GM23338 (cell line): ENCODE results near the gene PSTK. TPM values are rescaled to one million over a fixed set of nuclear protein-coding genes. Genes with fewer than 3 reads are reported as not detected.

ENCODE experiments used
- ATAC-seq: fragments of 200-7000 bp; cut with Tn5 transposase; 3 replicates; pipeline ENCODE4 v1.9.1; 2020
- DNase-seq: peaks from one replicate; pipeline ENCODE4 v3.0.0-alpha.2; 2015; ENCODE audit warnings: low spot score
- H2AFZ ChIP-seq: fragments of 200-600 bp; sonication (generic); 2 replicates; pipeline ENCODE4 v1.8.0; 2016; ENCODE audit warnings: antibody characterized with exemption, mild to moderate bottlenecking, moderate library complexity
- H3F3A ChIP-seq: fragments of 200-600 bp; sonication (generic); replicated peaks from 2 replicates; pipeline ENCODE4 v1.8.0; 2017; ENCODE audit warnings: antibody characterized with exemption, mixed run types, low read depth
- H3K27ac ChIP-seq: fragments of 200-600 bp; sonication (generic); 2 replicates; pipeline ENCODE4 v1.6.1; 2016; ENCODE audit warnings: low read depth
- H3K27me3 ChIP-seq: fragments of 200-600 bp; sonication (generic); 2 replicates; pipeline ENCODE4 v1.8.0; 2016; ENCODE audit warnings: mild to moderate bottlenecking, mixed run types, moderate library complexity; ENCODE audit not compliant: insufficient read depth
- H3K36me3 ChIP-seq: fragments of 200-600 bp; sonication (generic); 2 replicates; pipeline ENCODE4 v1.8.0; 2016; ENCODE audit warnings: mild to moderate bottlenecking; ENCODE audit not compliant: insufficient read depth
- H3K4me1 ChIP-seq: fragments of 200-600 bp; sonication (generic); 2 replicates; pipeline ENCODE4 v1.8.0; 2016; ENCODE audit warnings: mild to moderate bottlenecking, moderate library complexity; ENCODE audit not compliant: insufficient read depth
- H3K4me2 ChIP-seq: fragments of 200-600 bp; sonication (generic); 2 replicates; pipeline ENCODE4 v1.7.1; 2017; ENCODE audit warnings: mixed run types
- H3K4me3 ChIP-seq: fragments of 200-600 bp; sonication (generic); 2 replicates; pipeline ENCODE4 v1.6.1; 2016; ENCODE audit warnings: mixed run types
- H3K79me2 ChIP-seq: fragments of 200-600 bp; sonication (generic); replicated peaks from 2 replicates; pipeline ENCODE4 v1.8.0; 2017; ENCODE audit warnings: mild to moderate bottlenecking; ENCODE audit not compliant: insufficient read depth
- H3K9me2 ChIP-seq: fragments of 200-600 bp; sonication (generic); 2 replicates; pipeline ENCODE4 v1.8.0; 2017; ENCODE audit not compliant: insufficient read depth
- H4K20me1 ChIP-seq: fragments of 200-600 bp; sonication (generic); replicated peaks from 2 replicates; pipeline ENCODE4 v1.8.0; 2017; ENCODE audit warnings: mild to moderate bottlenecking; ENCODE audit not compliant: insufficient read depth
- H3K27ac Mint-ChIP-seq: 2 replicates; pipeline ENCODE4 v1.8.0; 2020; ENCODE audit warnings: inconsistent platforms, mild to moderate bottlenecking, moderate library complexity, mixed read lengths
- H3K27me3 Mint-ChIP-seq: 3 replicates; pipeline ENCODE4 v1.8.0; 2022; ENCODE audit warnings: low read depth, mild to moderate bottlenecking, moderate library complexity, mixed read lengths, inconsistent platforms; ENCODE audit not compliant: insufficient read depth, poor library complexity
- H3K36me3 Mint-ChIP-seq: 3 replicates; pipeline ENCODE4 v1.8.0; 2021; ENCODE audit warnings: low read depth, mild to moderate bottlenecking, inconsistent platforms, moderate library complexity, mixed read lengths
- H3K4me1 Mint-ChIP-seq: 3 replicates; pipeline ENCODE4 v1.8.0; 2020; ENCODE audit warnings: mild to moderate bottlenecking, inconsistent platforms, mixed read lengths
- H3K4me3 Mint-ChIP-seq: 3 replicates; pipeline ENCODE4 v1.8.0; 2021; ENCODE audit warnings: moderate library complexity, mild to moderate bottlenecking, inconsistent platforms, mixed read lengths
- H3K9me3 Mint-ChIP-seq: 3 replicates; pipeline ENCODE4 v1.8.0; 2020; ENCODE audit warnings: moderate library complexity, mild to moderate bottlenecking, inconsistent platforms, mixed read lengths
- EZH2 ChIP-seq: fragments of 200-600 bp; sonication (generic); IDR thresholded peaks from one replicate; pipeline ENCODE4 v1.8.0; 2017; ENCODE audit warnings: antibody characterized with exemption, mild to moderate bottlenecking, low read depth; ENCODE audit not compliant: unreplicated experiment
- EZH2phosphoT487 ChIP-seq: fragments of 200-600 bp; sonication (generic); IDR thresholded peaks from one replicate; pipeline ENCODE4 v1.8.1; 2018; ENCODE audit warnings: antibody characterized with exemption; ENCODE audit not compliant: unreplicated experiment
- JUNB ChIP-seq: IDR thresholded peaks from one replicate; pipeline ENCODE4 v1.6.1; 2016; ENCODE audit warnings: antibody characterized with exemption; ENCODE audit not compliant: unreplicated experiment
- NANOG ChIP-seq: IDR thresholded peaks from 2 replicates; pipeline ENCODE4 v1.6.1; 2016; ENCODE audit warnings: antibody characterized with exemption, borderline replicate concordance
- POLR2AphosphoS5 ChIP-seq: IDR thresholded peaks from 2 replicates; pipeline ENCODE4 v1.6.1; 2016; ENCODE audit warnings: antibody characterized with exemption, low read depth
- STAT1 ChIP-seq: IDR thresholded peaks from one replicate; pipeline ENCODE4 v1.6.1; 2016; ENCODE audit warnings: antibody characterized with exemption; ENCODE audit not compliant: unreplicated experiment
- ZNF114 ChIP-seq: fragments of 250-450 bp; sonication (Bioruptor Pico); IDR thresholded peaks from 2 replicates; pipeline ENCODE4 v1.5.0; 2020; ENCODE audit warnings: mild to moderate bottlenecking, moderate library complexity
- ZNF331 ChIP-seq: fragments of 250-450 bp; sonication (Bioruptor Pico); IDR thresholded peaks from 2 replicates; pipeline ENCODE4 v1.5.0; 2020; ENCODE audit warnings: low read depth, mild to moderate bottlenecking, moderate library complexity
- polyA plus RNA-seq: library from polyadenylated mRNA; unstranded; fragments of >200 nt; fragmentation: Nextera tagmentation; extraction: Ambion mirVana; gene quantifications from 2 replicates; pipeline ENCODE4 v1.2.1, GENCODE V29; 2016
- total RNA-seq: library from RNA; depleted of rRNA; stranded (reverse); fragments of >200 nt; shearing (Covaris generic); gene quantifications from 2 replicates; pipeline ENCODE4 v1.2.3, GENCODE V29; 2014
- TF ChIP-seq, protein P1 (sequence below): IDR thresholded peaks from 2 replicates; pipeline ENCODE4 v1.6.1; 2016; ENCODE audit warnings: antibody characterized with exemption
- TF ChIP-seq, protein P2 (sequence below): IDR thresholded peaks from one replicate; pipeline ENCODE4 v1.6.1; 2018; ENCODE audit warnings: antibody characterized with exemption; ENCODE audit not compliant: unreplicated experiment
- TF ChIP-seq, protein P3 (sequence below), 2 experiments: fragments of 200-600 bp in 1 of 2; sonication (generic) in 1 of 2; conservative IDR thresholded peaks; 2 replicates each; pipeline versions ENCODE4 v1.5.1 to v1.6.1; 2016 to 2017; ENCODE audit warnings: antibody characterized with exemption in 2 of 2, low read depth in 2 of 2, mild to moderate bottlenecking in 2 of 2, moderate library complexity in 1 of 2
- TF ChIP-seq, protein P4 (sequence below): fragments of 250-450 bp; sonication (Bioruptor Pico); IDR thresholded peaks from 2 replicates; pipeline ENCODE4 v1.5.0; 2020; ENCODE audit warnings: mild to moderate bottlenecking, moderate library complexity

The PSTK gene
- total and polyA plus RNA-seq, 2 experiments from 2014 or later: 2.3 to 9.3 TPM

DNA sequence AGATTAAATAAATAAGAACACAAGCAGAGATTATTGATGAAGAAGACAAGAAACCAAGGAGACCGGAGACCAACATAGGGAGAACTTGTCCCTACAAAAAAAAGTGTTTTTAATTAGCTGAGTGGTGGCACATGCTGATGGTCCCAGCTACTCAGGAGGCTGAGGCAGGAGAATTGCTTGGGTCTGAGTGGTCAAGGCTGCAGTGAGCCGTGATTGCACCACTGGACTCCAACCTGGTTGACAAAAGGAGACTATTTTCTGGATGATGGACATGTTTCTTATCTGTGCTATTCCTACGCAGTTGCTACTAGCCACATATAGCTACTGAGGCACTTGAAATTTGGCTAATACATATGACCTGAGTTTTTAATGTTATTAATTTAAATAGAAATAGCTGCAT is 18.7 kb downstream of the PSTK start (continued):
- TF ChIP-seq, protein P1, sequence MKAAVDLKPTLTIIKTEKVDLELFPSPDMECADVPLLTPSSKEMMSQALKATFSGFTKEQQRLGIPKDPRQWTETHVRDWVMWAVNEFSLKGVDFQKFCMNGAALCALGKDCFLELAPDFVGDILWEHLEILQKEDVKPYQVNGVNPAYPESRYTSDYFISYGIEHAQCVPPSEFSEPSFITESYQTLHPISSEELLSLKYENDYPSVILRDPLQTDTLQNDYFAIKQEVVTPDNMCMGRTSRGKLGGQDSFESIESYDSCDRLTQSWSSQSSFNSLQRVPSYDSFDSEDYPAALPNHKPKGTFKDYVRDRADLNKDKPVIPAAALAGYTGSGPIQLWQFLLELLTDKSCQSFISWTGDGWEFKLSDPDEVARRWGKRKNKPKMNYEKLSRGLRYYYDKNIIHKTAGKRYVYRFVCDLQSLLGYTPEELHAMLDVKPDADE: no peak
- TF ChIP-seq ZNF114 (CRISPR knock-in tag) (no peak), EZH2phosphoT487 (no peak), POLR2AphosphoS5 (no peak)

DNA sequence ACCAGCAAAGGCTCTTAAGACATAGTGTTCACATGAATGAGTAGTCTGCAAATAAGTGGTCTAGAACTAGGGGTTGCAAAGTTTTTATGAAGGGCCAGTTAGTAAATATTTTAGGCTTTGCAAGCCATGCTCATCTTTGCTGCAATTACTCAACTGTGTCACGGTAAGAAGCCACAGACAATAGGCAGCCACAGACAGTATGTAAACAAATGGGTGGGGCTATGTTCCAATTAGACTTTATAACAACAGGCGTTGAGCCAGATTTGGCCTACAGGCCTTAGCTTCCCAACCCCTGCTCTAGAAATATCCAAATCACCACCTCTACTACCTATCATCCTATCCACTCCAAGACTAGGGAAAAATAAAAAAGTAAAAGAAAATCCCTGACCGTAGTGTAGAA is 19.1 kb downstream of the PSTK start:
- Histone ChIP-seq H3K4me2 (no peak overlapping the region), H3K36me3 (no peaks in the 10 kb centered on the region), H3K4me1 (no peaks in the 10 kb centered on the region), H3F3A (no peaks in the 10 kb centered on the region), H3K4me3 (no peak overlapping the region), H3K27me3 (no peaks in the 10 kb centered on the region), H4K20me1 (peaks cover 28% of the 10 kb centered on the region), H2AFZ (no peak overlapping the region), H3K79me2 (peaks cover 55% of the 10 kb centered on the region), H3K9me2 (no peaks in the 10 kb centered on the region), H3K27ac (no peak overlapping the region)
- no peaks in the 10 kb centered on the region for H3K9me3 Mint-ChIP-seq
- H3K4me1 Mint-ChIP-seq: peaks cover 9% of the 10 kb centered on the region; the same call in 2 of the 3 replicates
- H3K36me3 Mint-ChIP-seq: peaks cover 16% of the 10 kb centered on the region; the same call in 2 of the 3 replicates
- TF ChIP-seq, protein P2, sequence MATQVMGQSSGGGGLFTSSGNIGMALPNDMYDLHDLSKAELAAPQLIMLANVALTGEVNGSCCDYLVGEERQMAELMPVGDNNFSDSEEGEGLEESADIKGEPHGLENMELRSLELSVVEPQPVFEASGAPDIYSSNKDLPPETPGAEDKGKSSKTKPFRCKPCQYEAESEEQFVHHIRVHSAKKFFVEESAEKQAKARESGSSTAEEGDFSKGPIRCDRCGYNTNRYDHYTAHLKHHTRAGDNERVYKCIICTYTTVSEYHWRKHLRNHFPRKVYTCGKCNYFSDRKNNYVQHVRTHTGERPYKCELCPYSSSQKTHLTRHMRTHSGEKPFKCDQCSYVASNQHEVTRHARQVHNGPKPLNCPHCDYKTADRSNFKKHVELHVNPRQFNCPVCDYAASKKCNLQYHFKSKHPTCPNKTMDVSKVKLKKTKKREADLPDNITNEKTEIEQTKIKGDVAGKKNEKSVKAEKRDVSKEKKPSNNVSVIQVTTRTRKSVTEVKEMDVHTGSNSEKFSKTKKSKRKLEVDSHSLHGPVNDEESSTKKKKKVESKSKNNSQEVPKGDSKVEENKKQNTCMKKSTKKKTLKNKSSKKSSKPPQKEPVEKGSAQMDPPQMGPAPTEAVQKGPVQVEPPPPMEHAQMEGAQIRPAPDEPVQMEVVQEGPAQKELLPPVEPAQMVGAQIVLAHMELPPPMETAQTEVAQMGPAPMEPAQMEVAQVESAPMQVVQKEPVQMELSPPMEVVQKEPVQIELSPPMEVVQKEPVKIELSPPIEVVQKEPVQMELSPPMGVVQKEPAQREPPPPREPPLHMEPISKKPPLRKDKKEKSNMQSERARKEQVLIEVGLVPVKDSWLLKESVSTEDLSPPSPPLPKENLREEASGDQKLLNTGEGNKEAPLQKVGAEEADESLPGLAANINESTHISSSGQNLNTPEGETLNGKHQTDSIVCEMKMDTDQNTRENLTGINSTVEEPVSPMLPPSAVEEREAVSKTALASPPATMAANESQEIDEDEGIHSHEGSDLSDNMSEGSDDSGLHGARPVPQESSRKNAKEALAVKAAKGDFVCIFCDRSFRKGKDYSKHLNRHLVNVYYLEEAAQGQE: no peak
- TF ChIP-seq STAT1 (no peak), NANOG (no peak), ZNF331 (CRISPR knock-in tag) (no peak), POLR2AphosphoS5 (no peak), ZNF114 (CRISPR knock-in tag) (no peak), JUNB (no peak), EZH2 (no peak)
- TF ChIP-seq, protein P3, sequence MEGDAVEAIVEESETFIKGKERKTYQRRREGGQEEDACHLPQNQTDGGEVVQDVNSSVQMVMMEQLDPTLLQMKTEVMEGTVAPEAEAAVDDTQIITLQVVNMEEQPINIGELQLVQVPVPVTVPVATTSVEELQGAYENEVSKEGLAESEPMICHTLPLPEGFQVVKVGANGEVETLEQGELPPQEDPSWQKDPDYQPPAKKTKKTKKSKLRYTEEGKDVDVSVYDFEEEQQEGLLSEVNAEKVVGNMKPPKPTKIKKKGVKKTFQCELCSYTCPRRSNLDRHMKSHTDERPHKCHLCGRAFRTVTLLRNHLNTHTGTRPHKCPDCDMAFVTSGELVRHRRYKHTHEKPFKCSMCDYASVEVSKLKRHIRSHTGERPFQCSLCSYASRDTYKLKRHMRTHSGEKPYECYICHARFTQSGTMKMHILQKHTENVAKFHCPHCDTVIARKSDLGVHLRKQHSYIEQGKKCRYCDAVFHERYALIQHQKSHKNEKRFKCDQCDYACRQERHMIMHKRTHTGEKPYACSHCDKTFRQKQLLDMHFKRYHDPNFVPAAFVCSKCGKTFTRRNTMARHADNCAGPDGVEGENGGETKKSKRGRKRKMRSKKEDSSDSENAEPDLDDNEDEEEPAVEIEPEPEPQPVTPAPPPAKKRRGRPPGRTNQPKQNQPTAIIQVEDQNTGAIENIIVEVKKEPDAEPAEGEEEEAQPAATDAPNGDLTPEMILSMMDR (conservative IDR thresholded peaks at IDR 0.05; ENCODE audit: low read depth in 2 of 2): no peak
- TF ChIP-seq, protein P4, sequence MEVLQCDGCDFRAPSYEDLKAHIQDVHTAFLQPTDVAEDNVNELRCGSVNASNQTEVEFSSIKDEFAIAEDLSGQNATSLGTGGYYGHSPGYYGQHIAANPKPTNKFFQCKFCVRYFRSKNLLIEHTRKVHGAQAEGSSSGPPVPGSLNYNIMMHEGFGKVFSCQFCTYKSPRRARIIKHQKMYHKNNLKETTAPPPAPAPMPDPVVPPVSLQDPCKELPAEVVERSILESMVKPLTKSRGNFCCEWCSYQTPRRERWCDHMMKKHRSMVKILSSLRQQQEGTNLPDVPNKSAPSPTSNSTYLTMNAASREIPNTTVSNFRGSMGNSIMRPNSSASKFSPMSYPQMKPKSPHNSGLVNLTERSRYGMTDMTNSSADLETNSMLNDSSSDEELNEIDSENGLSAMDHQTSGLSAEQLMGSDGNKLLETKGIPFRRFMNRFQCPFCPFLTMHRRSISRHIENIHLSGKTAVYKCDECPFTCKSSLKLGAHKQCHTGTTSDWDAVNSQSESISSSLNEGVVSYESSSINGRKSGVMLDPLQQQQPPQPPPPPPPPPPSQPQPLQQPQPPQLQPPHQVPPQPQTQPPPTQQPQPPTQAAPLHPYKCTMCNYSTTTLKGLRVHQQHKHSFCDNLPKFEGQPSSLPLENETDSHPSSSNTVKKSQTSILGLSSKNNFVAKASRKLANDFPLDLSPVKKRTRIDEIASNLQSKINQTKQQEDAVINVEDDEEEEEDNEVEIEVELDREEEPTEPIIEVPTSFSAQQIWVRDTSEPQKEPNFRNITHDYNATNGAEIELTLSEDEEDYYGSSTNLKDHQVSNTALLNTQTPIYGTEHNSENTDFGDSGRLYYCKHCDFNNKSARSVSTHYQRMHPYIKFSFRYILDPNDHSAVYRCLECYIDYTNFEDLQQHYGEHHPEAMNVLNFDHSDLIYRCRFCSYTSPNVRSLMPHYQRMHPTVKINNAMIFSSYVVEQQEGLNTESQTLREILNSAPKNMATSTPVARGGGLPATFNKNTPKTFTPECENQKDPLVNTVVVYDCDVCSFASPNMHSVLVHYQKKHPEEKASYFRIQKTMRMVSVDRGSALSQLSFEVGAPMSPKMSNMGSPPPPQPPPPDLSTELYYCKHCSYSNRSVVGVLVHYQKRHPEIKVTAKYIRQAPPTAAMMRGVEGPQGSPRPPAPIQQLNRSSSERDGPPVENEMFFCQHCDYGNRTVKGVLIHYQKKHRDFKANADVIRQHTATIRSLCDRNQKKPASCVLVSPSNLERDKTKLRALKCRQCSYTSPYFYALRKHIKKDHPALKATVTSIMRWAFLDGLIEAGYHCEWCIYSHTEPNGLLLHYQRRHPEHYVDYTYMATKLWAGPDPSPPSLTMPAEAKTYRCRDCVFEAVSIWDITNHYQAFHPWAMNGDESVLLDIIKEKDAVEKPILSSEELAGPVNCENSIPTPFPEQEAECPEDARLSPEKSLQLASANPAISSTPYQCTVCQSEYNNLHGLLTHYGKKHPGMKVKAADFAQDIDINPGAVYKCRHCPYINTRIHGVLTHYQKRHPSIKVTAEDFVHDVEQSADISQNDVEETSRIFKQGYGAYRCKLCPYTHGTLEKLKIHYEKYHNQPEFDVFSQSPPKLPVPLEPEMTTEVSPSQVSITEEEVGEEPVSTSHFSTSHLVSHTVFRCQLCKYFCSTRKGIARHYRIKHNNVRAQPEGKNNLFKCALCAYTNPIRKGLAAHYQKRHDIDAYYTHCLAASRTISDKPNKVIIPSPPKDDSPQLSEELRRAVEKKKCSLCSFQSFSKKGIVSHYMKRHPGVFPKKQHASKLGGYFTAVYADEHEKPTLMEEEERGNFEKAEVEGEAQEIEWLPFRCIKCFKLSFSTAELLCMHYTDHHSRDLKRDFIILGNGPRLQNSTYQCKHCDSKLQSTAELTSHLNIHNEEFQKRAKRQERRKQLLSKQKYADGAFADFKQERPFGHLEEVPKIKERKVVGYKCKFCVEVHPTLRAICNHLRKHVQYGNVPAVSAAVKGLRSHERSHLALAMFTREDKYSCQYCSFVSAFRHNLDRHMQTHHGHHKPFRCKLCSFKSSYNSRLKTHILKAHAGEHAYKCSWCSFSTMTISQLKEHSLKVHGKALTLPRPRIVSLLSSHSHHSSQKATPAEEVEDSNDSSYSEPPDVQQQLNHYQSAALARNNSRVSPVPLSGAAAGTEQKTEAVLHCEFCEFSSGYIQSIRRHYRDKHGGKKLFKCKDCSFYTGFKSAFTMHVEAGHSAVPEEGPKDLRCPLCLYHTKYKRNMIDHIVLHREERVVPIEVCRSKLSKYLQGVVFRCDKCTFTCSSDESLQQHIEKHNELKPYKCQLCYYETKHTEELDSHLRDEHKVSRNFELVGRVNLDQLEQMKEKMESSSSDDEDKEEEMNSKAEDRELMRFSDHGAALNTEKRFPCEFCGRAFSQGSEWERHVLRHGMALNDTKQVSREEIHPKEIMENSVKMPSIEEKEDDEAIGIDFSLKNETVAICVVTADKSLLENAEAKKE: no peak
- TF ChIP-seq, protein P1: no peak
- H3K27ac Mint-ChIP-seq: no peak overlapping the region
- no peak overlapping the region for H3K4me3 Mint-ChIP-seq
- no peak for DNase-seq
- no peak for ATAC-seq
- H3K27me3 Mint-ChIP-seq: no peaks in the 10 kb centered on the region
